ENCODE results near the gene CDH20. TPM values are rescaled to one million over a fixed set of nuclear protein-coding genes. Genes with fewer than 3 reads are reported as not detected.

CDH20 gene
- polyA plus RNA-seq, 2 of the 4 experiments (the other 2 are of a cell fraction): not detected

- Histone ChIP-seq H3K4me1 (no peaks in the 10 kb centered on the region), H3K27ac (no peak overlapping the region), H3K9me3 (no peaks in the 10 kb centered on the region), H3K4me2 (no peak overlapping the region), H3K4me3 (no peak overlapping the region)
- POLR2A ChIA-PET: no interaction called here
- ATAC-seq: no peak
- FAIRE-seq: no peak
- DNase-seq (ENCODE audit: low read depth in 1 of 2, low spot score in 1 of 2): no peak
- CTCF ChIA-PET: interaction anchor here (0.6 kb wide), 1 partner anchor 38 kb away, joined by 3 read pairs; no protein-coding TSS in a partner anchor
- WGBS (ENCODE audit: missing lambda C conversion rate): 12% methylated on average over 3 of the region's 3 CpGs
- TF ChIP-seq ESRRA (IDR thresholded peaks at IDR 0.05; ENCODE audit: borderline replicate concordance, low read length) (no peak), HMGXB4 (CRISPR knock-in tag; IDR thresholded peaks at IDR 0.05; ENCODE audit: borderline replicate concordance) (no peak), PHF8 (IDR thresholded peaks at IDR 0.05; ENCODE audit: borderline replicate concordance, low read depth) (no peak), CEBPB (IDR thresholded peaks at IDR 0.05) (no peak), ZC3H11A (IDR thresholded peaks at IDR 0.05) (no peak), FOSB (CRISPR knock-in tag; IDR thresholded peaks at IDR 0.05) (no peak), RAD21 (conservative IDR thresholded peaks at IDR 0.05 in 1 of 2, IDR thresholded peaks at IDR 0.05 in 1 of 2) (no peak), GATA3 (IDR thresholded peaks at IDR 0.05; ENCODE audit: borderline replicate concordance) (no peak), FOSL2 (IDR thresholded peaks at IDR 0.05) (no peak), FOSL2 (CRISPR knock-in tag; IDR thresholded peaks at IDR 0.05) (no peak), NR3C1 (IDR thresholded peaks at IDR 0.05) (no peak)
Measured at GRCh38 chr18:61489334-61489733, 156.1 kb downstream of the CDH20 start.

- H3K4me1 ChIP-seq: no peaks in the 10 kb centered on the region
- H3K4me3 ChIP-seq: no peak overlapping the region
- ATAC-seq: no peak
- no peak for TF ChIP-seq RAD21 (conservative IDR thresholded peaks at IDR 0.05 in 1 of 2, IDR thresholded peaks at IDR 0.05 in 1 of 2)
- no peak for TF ChIP-seq MAFK (IDR thresholded peaks at IDR 0.05; ENCODE audit: partially characterized antibody)
- TF ChIP-seq CHD2 (IDR thresholded peaks at IDR 0.05; ENCODE audit: low read length, partially characterized antibody): no peak
- TF ChIP-seq BCL3 (IDR thresholded peaks at IDR 0.05): no peak
- no peak for TF ChIP-seq EHMT2 (IDR thresholded peaks at IDR 0.05; ENCODE audit: low read depth)
- TF ChIP-seq HDAC2 (IDR thresholded peaks at IDR 0.05): no peak
- no peak for TF ChIP-seq JUNB (IDR thresholded peaks at IDR 0.05)
- TF ChIP-seq EHF (CRISPR knock-in tag; IDR thresholded peaks at IDR 0.05): no peak
- TF ChIP-seq POLR2AphosphoS2 (conservative IDR thresholded peaks at IDR 0.05; ENCODE audit: low read length): no peak
- no peak for TF ChIP-seq ESRRA (IDR thresholded peaks at IDR 0.05; ENCODE audit: borderline replicate concordance, low read length)
- no peak for TF ChIP-seq GATA3 (IDR thresholded peaks at IDR 0.05; ENCODE audit: borderline replicate concordance)
- TF ChIP-seq CEBPB (IDR thresholded peaks at IDR 0.05): no peak
- no peak for TF ChIP-seq USF2 (IDR thresholded peaks at IDR 0.05)
- TF ChIP-seq REST (IDR thresholded peaks at IDR 0.05): no peak
- no peak for TF ChIP-seq NPAS2 (CRISPR knock-in tag; IDR thresholded peaks at IDR 0.05; ENCODE audit: borderline replicate concordance)
- TF ChIP-seq ZC3H11A (IDR thresholded peaks at IDR 0.05): no peak
- FAIRE-seq: no peak
- ChIA-PET POLR2A (no interaction called here), CTCF (interaction anchor here (1.3 kb wide), 1 partner anchor 407 kb away, joined by 4 read pairs; no protein-coding TSS in a partner anchor)
- no peak overlapping the region for H3K27ac ChIP-seq
- no peaks in the 10 kb centered on the region for H3K9me3 ChIP-seq
- no peak for DNase-seq (ENCODE audit: low read depth in 1 of 2, low spot score in 1 of 2)
- no peak overlapping the region for H3K4me2 ChIP-seq
- 46% methylated on average over 18 of the region's 18 CpGs for WGBS (ENCODE audit: missing lambda C conversion rate)
Measured at GRCh38 chr18:61496374-61496773, 163.1 kb downstream of the CDH20 start.

Data from A549 (cell line).